C4-2B (cell line): ENCODE measurements around the gene FBP1.

Experiments used
- CTCF ChIP-seq: fragments of 450-650 bp; conservative IDR thresholded peaks from 2 replicates; pipeline ENCODE4 v1.5.1; 2017; ENCODE audit warnings: mild to moderate bottlenecking
- ZFX ChIP-seq: fragments of 450-650 bp; IDR thresholded peaks from 2 replicates; pipeline ENCODE4 v1.6.1; 2017

DNA sequence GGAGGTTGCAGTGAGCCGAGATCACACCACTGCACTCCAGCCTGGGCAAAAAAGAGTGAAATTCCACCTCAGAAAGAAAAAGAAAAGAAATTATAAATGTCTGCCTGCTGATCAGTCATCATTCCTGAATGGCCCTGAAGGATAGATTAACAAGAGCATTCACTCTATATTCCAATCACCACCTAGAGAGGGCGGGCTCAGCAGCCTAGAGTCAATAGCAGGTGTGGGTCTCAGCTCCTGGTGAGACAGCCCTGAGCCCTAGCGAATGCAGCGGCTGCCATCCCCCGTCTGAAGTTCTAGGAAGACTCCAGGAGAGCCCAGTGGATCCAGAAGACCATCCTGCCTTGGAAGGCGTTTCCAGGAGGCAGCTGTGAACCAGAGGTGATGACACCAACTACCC is 12.0 kb downstream of the FBP1 start:
- TF ChIP-seq CTCF (no peak), ZFX (no peak)
